Right lobe of liver (tissue), 4 donors: ENCODE results near the gene NPPB.

ENCODE experiments used
- POLR2A ChIP-seq: fragments of 450-650 bp; IDR thresholded peaks from one replicate; pipeline ENCODE4 v1.6.1; 2017; ENCODE audit warnings: antibody characterized with exemption, mild to moderate bottlenecking
- TF ChIP-seq, protein P1 (sequence below), 4 donors: fragments of 200-600 bp in 3 of 4; fragments of 450-650 bp in 1 of 4; IDR thresholded peaks; one replicate each; pipeline versions ENCODE4 v1.5.1 to v1.8.0; 2016 to 2022; ENCODE audit warnings: antibody characterized with exemption in 4 of 4, mild to moderate bottlenecking in 2 of 4
- donor health status: DM: no; HTN: no; CAD: no.
- donor health status: DM: no; HTN: no; CAD: no.
- donor health status: DM: no; HTN: yes; CAD: no.

DNA sequence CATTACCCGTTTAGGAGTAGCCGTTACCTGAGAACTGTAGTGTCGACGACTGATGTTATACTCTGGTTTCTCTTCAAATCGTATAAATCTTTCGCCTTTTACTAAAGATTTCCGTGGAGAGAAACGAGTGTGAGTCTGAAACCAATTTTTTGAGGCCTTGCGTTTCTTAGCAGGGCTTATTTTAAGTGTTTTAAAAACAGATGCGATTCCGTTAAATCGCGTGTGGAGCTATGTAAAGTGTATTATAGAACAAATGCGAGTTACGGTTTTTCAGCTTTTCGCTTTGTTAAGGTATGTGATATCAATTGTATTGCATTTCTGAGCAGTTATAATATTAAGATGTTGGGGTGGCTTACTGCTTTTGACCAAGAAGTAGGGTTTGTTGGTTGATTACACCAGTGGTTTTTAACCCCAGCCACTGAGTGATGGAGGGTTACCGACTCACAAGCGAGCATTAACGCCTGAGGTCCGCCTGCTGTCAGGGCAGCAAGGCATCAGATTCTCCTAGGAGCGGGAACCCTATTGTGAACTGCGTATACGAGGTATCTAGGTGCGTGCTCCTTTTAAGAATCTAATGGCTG lies 49.4 kb upstream of the NPPB start:
- TF ChIP-seq, protein P1, sequence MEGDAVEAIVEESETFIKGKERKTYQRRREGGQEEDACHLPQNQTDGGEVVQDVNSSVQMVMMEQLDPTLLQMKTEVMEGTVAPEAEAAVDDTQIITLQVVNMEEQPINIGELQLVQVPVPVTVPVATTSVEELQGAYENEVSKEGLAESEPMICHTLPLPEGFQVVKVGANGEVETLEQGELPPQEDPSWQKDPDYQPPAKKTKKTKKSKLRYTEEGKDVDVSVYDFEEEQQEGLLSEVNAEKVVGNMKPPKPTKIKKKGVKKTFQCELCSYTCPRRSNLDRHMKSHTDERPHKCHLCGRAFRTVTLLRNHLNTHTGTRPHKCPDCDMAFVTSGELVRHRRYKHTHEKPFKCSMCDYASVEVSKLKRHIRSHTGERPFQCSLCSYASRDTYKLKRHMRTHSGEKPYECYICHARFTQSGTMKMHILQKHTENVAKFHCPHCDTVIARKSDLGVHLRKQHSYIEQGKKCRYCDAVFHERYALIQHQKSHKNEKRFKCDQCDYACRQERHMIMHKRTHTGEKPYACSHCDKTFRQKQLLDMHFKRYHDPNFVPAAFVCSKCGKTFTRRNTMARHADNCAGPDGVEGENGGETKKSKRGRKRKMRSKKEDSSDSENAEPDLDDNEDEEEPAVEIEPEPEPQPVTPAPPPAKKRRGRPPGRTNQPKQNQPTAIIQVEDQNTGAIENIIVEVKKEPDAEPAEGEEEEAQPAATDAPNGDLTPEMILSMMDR (IDR thresholded peaks at IDR 0.05) = no peak
- peak; percentile 99 for TF ChIP-seq POLR2A
